Measurements from ENCODE around the gene CD81.

GRCh38 chr11:2391181-2391975 lies 14.3 kb downstream of the CD81 start:
- TF ChIP-seq, protein P1, sequence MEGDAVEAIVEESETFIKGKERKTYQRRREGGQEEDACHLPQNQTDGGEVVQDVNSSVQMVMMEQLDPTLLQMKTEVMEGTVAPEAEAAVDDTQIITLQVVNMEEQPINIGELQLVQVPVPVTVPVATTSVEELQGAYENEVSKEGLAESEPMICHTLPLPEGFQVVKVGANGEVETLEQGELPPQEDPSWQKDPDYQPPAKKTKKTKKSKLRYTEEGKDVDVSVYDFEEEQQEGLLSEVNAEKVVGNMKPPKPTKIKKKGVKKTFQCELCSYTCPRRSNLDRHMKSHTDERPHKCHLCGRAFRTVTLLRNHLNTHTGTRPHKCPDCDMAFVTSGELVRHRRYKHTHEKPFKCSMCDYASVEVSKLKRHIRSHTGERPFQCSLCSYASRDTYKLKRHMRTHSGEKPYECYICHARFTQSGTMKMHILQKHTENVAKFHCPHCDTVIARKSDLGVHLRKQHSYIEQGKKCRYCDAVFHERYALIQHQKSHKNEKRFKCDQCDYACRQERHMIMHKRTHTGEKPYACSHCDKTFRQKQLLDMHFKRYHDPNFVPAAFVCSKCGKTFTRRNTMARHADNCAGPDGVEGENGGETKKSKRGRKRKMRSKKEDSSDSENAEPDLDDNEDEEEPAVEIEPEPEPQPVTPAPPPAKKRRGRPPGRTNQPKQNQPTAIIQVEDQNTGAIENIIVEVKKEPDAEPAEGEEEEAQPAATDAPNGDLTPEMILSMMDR (IDR thresholded peaks at IDR 0.05), result no peak
- no peak for TF ChIP-seq POLR2AphosphoS5 (IDR thresholded peaks at IDR 0.05)

Data from suprapubic skin (tissue), 3 donors.